SIG-M5 (cell line): ENCODE measurements around the gene GTF2H4.
"Not testable (repeated sequence)": the region's sequence is repeated elsewhere in the genome, so short reads cannot be mapped to it uniquely, and the experiment has no call there.

Source experiments
- DNase-seq: peaks from one replicate; lab custom pipeline; 2025; lab: John Stamatoyannopoulos, UW

The GTF2H4 gene

DNA sequence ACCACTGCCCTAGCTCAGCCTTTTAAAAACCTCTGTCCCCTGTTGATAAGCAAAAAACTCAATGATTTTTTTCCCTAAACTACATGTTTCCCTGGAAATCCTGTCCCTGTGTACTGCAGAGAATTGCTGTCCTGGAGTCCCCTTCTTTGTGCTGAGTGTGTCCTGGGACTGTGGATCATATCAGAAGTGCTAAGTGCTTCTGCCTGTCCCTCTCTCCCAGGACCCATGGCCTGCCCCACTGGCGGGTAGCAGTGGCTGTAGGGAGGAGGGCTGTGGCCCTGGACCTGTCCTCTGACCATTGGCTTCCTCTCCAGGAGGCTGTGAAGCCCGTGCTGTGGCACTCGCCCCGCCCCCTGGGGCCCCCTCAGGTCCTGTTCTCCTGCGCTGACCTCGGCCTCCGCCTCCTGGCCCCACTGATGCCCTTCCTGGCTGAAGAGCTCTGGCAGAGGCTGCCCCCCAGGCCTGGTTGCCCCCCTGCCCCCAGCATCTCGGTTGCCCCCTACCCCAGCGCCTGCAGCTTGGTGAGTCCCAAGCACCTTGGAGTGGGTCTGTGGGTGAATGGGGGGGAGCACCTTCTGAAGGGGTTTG lies 16.1 kb downstream of the GTF2H4 start:
- DNase-seq: not testable (repeated sequence)

- no peak for DNase-seq
Measured at GRCh38 chr6:30926644-30927043, 18.6 kb downstream of the GTF2H4 start.

DNA sequence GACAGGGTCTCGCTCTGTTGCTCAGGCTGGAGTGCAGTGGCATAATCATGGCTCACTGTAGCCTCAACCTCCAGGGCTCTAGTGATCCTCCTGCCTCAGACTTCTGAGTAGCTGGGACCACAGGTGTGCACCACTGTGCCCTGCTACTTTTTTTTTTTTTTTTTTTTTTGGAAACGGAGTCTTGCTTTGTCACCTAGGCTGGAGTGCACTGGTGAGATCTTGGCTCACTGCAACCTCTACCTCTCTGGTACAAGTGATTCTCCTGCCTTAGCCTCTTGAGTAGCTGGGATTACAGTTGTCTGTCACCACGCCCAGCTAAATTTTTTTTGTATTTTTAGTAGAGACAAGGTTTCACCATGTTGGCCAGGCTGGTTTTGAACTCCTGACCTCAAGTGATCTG lies 19.1 kb downstream of the GTF2H4 start:
- not testable (repeated sequence) for DNase-seq

DNA sequence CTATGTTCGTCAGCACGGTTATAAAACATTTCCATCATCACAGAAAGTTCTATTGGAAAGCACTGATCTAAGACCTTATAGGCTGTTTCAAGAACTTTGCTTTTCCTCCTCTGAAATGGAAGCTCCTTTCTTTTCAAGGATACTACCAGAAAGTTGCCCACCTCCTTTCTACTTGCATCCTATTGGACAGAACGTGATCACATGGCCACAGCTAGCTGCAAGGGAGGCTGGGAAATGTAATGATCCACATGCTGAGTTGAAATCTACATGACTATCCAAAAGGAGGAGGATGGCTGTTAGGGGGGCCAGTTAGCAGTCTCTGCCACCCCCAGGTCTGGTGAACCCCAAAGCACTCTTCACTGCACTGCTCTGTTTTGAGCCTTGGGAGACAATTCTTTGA lies 20.7 kb downstream of the GTF2H4 start:
- no peak for DNase-seq

DNA sequence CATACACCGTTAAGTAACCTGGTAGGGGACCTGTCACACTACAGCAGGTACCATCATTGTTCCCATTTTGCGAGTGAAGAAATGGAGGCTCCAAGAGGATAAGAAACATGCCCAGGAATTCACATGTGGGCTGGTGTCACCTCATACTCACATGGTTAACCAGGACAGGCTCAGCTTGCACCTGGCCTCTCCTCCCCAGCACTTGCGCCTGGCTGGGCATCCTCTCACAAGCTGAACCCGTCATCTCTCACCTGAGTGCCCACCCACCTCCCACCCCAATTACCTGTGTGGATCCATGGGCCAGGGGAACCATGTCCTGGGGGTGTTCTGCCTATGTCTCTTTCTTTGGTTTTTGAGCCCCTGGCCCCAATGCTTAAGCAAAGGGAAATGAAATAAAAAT lies 22.5 kb downstream of the GTF2H4 start:
- no peak for DNase-seq

GRCh38 chr6:30931272-30931671 lies 23.3 kb downstream of the GTF2H4 start:
- no peak for DNase-seq

GRCh38 chr6:30931969-30932645 lies 24.1 kb downstream of the GTF2H4 start, which contains the start of gene SFTA2:
Gene SFTA2 (minus strand): TSS chr6:30932170. CDS start chr6:30932096, 74 bp downstream.
- DNase-seq: no peak

- DNase-seq: no peak
Measured at GRCh38 chr6:30932665-30933365, 24.8 kb downstream of the GTF2H4 start.

DNA sequence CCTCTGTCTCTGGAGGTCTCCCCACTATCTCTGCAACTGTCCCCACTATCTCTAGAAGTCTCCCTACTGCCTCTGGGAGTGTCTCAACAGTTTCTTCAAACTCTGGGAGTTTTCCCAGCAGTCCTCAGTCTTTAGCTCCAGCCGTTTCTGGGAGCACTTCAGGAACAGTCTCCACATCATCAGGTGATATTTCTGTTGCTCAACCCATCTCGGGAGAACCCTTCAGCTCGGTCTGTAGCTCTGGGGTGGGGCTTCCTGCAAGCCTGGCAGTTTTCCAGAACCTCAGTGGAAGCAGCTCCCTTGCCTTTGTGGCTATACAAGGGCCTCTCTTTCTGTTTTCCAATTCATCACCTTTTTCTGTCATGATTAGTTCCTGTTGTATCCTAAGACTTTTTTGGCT lies 27.0 kb downstream of the GTF2H4 start:
- DNase-seq: no peak

DNA sequence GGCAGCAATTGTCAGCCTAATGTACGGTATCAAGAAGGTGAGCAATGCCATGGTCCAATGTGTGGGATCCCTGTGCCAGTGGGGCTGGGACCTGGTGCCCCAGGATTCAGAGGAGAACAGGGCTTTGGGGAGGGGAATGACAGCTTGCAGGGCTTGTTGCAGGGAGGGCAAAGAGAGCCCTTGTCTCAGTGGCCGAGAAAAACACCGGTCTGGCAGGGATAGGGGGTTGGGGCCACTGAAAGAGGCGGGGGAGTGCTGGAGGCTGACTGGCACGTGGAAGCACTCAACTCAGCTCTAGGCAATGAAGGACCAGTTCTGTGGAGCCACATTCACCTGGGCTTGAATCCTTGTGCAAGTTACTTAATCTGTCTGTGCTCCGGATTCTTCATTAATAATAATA lies 29.3 kb downstream of the GTF2H4 start:
- no peak for DNase-seq

- no peak for DNase-seq
Measured at GRCh38 chr6:30938730-30939129, 30.7 kb downstream of the GTF2H4 start.

DNA sequence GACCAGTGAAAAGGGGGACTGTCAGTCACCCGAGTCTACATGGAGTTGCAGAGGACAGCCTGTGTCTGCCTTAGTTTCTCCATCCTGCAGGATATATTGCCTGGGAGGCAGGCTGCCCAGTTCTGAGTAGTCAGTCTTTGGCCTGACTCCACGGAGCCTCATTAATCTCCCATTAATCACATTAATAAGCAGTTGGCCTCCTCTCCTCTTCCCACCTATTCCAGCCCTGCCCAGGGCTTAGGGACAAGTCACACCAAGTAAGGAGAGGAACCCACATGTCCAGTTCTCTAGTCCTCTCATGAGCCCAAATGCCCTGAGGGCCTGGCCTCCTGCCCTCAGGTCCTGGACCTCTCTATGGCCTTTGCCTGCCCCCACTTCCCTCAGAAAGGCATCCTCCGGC lies 31.5 kb downstream of the GTF2H4 start:
- DNase-seq: no peak

DNA sequence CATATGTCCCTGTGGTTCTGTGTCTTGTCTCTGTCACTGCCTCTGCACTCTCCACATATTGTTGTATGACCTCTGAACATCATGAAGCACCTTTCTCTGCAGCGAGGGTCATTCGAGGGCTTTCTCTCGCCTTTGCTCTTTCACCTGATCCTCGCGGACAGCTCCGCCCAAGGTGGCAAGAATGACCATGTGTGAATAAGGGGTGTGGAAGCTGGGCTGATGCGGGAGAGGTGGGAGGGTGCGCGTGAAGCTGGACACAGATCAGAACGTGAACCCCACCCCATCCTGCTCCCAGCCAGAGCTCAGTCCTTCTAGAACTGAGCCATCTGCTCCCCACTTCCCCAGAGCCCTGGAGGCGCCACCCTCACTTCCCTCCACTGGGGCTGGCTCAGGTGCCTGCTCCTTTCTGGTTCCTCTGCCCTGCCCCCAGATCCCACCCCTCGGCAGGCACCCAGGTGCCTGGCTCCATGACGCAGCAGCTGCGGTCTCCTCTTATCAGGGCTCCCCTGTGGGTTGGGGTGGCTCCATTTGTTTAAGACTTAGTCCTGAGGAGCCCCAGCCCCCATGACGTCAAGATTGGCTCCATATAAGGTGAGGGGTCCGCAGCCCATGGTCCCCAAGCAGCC lies 32.5 kb downstream of the GTF2H4 start, which contains the start of gene MUCL3:
TSS of gene MUCL3 (plus strand) at position 613 of the 626 bp plus-strand sequence. CDS start 27 bp downstream, outside the sequence.
- no peak for DNase-seq

DNA sequence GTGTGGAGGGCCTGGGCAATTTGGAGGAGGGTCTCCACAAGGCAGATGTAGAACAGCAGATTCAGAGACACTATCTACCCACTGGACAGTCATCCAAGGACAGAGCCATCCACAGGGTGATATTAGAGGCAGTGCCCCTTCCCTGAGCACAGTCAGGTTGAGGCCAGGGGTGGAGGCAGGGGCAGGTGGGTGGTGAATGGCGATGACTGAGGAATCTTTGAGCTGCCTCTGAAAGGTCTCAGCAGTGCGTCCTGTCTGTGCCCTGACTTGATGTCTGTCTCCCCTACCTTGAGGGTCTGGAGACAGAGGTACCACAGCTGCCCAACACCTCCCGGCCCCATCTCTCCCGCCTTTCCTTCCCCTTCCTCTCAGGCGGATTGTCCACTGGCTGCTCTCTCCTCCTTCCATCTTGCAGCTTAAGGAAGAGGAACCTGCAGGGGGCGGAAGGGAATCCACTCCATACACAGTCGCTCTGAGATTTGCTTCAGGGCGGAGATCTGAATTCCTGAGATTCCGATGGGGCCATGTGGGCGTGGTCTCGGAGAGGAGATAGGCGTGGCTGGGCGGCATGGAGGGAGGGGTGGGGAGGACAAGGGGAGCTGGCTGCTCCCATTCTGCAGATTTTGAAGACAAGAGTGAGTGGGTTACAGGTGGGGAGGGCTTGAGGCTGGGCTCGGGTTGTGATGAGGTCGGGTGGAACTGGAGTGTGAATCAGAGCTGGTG lies 34.5 kb downstream of the GTF2H4 start:
- no peak for DNase-seq

- no peak for DNase-seq
Measured at GRCh38 chr6:30944051-30944450, 36.0 kb downstream of the GTF2H4 start.

DNA sequence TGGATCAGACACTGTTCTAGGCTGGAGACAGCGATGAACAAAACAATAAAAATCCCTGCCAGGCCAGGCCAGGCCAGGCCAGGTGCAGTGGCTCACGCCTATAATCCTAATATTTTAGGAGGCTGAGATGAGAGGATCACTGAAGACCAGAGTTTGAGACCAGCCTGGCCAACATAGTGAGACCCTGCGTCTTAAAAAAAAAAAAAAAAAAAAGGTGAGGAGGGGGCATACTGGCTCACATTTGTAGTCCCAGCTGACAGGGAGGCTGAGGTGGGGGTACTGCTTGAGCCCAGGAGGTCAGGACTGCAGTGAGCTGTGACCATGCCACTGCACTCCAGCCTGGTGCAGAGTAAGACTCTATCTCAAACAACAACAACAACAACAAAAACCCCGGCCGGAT lies 37.3 kb downstream of the GTF2H4 start:
- DNase-seq: no peak

- DNase-seq: no peak
Measured at GRCh38 chr6:30947231-30947630, 39.2 kb downstream of the GTF2H4 start.

- no peak for DNase-seq
Measured at GRCh38 chr6:30948811-30949210, 40.8 kb downstream of the GTF2H4 start.

DNA sequence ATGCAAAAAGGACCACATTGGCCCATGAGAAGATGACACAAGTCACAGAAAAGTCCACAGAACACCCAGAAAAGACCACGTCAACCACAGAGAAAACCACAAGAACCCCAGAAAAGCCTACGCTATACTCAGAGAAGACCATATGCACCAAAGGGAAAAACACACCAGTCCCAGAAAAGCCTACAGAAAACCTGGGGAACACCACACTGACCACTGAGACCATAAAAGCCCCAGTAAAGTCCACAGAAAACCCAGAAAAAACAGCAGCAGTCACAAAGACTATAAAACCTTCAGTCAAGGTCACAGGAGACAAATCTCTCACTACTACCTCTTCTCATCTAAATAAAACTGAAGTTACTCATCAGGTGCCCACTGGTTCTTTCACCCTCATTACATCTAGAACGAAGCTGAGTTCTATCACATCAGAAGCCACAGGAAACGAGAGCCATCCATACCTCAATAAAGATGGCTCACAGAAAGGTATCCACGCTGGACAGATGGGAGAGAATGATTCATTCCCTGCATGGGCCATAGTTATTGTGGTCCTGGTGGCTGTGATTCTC lies 44.0 kb downstream of the GTF2H4 start:
- DNase-seq: no peak

GRCh38 chr6:30954631-30955366 lies 46.8 kb downstream of the GTF2H4 start:
- DNase-seq: no peak
